HL-60 (cell line): Measurements from ENCODE around the gene BCL7C.

ENCODE experiments used
- GABPA ChIP-seq: IDR thresholded peaks from 2 replicates; pipeline ENCODE4 v1.6.1; 2012; ENCODE audit warnings: low read depth
- POLR2AphosphoS5 ChIP-seq: IDR thresholded peaks from 2 replicates; pipeline ENCODE4 v1.6.1; 2012; ENCODE audit warnings: low read depth
- SPI1 ChIP-seq: IDR thresholded peaks from 2 replicates; pipeline ENCODE4 v1.6.1; 2012; ENCODE audit warnings: low read depth, mild to moderate bottlenecking, borderline replicate concordance
- TF ChIP-seq, protein P1 (sequence below): IDR thresholded peaks from one replicate; pipeline ENCODE4 v1.5.1; 2011; ENCODE audit warnings: low read length, control low read depth, inconsistent platforms; ENCODE audit not compliant: insufficient read depth
- TF ChIP-seq, protein P2 (sequence below): IDR thresholded peaks from 2 replicates; pipeline ENCODE4 v1.6.1; 2012; ENCODE audit warnings: low read depth; ENCODE audit not compliant: insufficient replicate concordance

DNA sequence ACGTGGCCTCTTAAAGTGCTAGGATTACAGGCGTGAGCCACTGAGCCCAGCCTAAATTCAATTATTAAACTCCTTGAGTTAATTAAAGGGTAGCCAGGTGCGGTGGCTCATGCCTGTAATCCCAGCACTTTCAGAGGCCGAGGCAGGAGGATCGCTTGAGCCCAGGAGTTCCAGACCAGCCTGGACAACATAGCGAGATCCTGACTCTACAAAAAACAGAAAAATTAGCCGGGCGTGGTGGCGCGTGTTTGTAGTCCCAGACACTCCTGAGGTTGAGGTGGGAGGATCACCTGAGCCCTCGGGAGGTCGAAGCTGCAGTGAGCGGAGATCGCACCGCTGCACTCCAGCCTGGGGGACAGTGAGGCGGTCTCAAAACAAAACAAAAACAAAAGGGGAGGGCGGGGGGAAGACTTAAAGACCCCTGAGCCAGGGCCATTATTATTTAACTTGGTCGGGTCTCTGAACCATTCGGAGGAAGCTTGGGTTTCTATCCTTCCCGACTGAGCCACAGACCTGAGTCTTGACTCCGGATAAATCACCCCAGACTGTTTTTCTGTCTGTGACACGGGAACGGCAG, 19.5 kb downstream of the BCL7C start:
- TF ChIP-seq POLR2AphosphoS5, result no peak
- TF ChIP-seq, protein P1, sequence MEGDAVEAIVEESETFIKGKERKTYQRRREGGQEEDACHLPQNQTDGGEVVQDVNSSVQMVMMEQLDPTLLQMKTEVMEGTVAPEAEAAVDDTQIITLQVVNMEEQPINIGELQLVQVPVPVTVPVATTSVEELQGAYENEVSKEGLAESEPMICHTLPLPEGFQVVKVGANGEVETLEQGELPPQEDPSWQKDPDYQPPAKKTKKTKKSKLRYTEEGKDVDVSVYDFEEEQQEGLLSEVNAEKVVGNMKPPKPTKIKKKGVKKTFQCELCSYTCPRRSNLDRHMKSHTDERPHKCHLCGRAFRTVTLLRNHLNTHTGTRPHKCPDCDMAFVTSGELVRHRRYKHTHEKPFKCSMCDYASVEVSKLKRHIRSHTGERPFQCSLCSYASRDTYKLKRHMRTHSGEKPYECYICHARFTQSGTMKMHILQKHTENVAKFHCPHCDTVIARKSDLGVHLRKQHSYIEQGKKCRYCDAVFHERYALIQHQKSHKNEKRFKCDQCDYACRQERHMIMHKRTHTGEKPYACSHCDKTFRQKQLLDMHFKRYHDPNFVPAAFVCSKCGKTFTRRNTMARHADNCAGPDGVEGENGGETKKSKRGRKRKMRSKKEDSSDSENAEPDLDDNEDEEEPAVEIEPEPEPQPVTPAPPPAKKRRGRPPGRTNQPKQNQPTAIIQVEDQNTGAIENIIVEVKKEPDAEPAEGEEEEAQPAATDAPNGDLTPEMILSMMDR, result no peak
- no peak for TF ChIP-seq SPI1
- TF ChIP-seq, protein P2, sequence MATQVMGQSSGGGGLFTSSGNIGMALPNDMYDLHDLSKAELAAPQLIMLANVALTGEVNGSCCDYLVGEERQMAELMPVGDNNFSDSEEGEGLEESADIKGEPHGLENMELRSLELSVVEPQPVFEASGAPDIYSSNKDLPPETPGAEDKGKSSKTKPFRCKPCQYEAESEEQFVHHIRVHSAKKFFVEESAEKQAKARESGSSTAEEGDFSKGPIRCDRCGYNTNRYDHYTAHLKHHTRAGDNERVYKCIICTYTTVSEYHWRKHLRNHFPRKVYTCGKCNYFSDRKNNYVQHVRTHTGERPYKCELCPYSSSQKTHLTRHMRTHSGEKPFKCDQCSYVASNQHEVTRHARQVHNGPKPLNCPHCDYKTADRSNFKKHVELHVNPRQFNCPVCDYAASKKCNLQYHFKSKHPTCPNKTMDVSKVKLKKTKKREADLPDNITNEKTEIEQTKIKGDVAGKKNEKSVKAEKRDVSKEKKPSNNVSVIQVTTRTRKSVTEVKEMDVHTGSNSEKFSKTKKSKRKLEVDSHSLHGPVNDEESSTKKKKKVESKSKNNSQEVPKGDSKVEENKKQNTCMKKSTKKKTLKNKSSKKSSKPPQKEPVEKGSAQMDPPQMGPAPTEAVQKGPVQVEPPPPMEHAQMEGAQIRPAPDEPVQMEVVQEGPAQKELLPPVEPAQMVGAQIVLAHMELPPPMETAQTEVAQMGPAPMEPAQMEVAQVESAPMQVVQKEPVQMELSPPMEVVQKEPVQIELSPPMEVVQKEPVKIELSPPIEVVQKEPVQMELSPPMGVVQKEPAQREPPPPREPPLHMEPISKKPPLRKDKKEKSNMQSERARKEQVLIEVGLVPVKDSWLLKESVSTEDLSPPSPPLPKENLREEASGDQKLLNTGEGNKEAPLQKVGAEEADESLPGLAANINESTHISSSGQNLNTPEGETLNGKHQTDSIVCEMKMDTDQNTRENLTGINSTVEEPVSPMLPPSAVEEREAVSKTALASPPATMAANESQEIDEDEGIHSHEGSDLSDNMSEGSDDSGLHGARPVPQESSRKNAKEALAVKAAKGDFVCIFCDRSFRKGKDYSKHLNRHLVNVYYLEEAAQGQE, result no peak
- no peak for TF ChIP-seq GABPA
